Stimulated activated naive CD8-positive, alpha-beta T cell treated with anti-CD3 and anti-CD28 coated beads, Interleukin-15, Interleukin-2, amounts not matched to agents 100 ng/mL and 50 ng/mL, for 24 hours (primary cell): ENCODE results near the gene CCP110.
"Not testable (repeated sequence)": the region's sequence is repeated elsewhere in the genome, so short reads cannot be mapped to it uniquely, and the experiment has no call there.

Experiments
- H3K27ac Mint-ChIP-seq: one replicate; pipeline ENCODE4 v1.8.0; 2021; ENCODE audit warnings: mild to moderate bottlenecking, mixed read lengths
- H3K27me3 Mint-ChIP-seq: one replicate; pipeline ENCODE4 v1.8.0; 2021; ENCODE audit warnings: mixed read lengths
- H3K36me3 Mint-ChIP-seq: one replicate; pipeline ENCODE4 v1.8.0; 2021; ENCODE audit warnings: low read depth, mixed read lengths
- H3K4me1 Mint-ChIP-seq: one replicate; pipeline ENCODE4 v1.8.0; 2021; ENCODE audit warnings: low read depth, mixed read lengths
- H3K4me3 Mint-ChIP-seq: one replicate; pipeline ENCODE4 v1.8.0; 2021; ENCODE audit warnings: mild to moderate bottlenecking, mixed read lengths
- H3K9me3 Mint-ChIP-seq: one replicate; pipeline ENCODE4 v1.8.0; 2021; ENCODE audit warnings: mixed read lengths

CCP110 gene

DNA sequence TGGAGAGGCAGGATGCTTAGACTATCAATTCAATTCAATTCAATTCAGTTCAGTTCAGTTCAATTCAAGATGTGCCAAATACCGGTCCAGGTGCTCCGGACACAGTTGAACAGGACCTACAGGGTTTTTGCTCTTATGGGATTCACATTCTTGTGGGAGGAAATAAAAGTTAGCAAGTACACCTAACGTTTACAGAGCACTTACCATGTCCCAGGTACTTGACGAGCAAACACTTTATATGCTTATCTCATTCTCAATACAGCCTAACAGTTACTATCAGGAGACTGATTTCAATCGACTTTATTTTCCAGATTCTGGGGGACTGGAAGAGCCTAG, 1.4 kb upstream of the CCP110 start:
- H3K9me3 Mint-ChIP-seq = no peaks in the 10 kb centered on the region
- no peaks in the 10 kb centered on the region for H3K27me3 Mint-ChIP-seq
- H3K36me3 Mint-ChIP-seq = peaks cover 19% of the 10 kb centered on the region
- peak overlapping the region; percentile 86 for H3K27ac Mint-ChIP-seq
- H3K4me1 Mint-ChIP-seq = peaks cover 55% of the 10 kb centered on the region
- peak overlapping the region; percentile 91 for H3K4me3 Mint-ChIP-seq

DNA sequence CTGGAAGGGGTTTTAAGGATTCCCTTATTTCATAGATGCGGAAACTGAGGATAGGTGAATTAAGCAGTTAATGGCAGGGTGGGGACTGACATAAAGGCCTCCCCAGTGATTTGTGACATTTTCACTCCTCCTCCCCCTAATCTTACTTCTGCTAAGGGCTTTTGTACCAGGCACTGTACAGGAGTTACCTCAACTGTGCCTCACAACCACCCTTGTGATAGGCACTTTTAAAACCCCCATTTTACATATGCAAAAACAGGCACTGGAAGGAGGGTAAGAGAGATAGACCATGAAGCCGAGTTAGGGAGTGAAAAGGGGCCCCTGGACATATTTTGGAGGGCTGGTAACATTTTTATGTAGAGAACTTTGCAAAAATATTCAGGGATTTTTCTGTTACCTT, 982 bp upstream of the CCP110 start:
- Mint-ChIP-seq H3K27me3 (no peaks in the 10 kb centered on the region), H3K4me3 (no peak overlapping the region), H3K4me1 (peaks cover 51% of the 10 kb centered on the region), H3K36me3 (peaks cover 17% of the 10 kb centered on the region), H3K27ac (peak overlapping the region; percentile 86), H3K9me3 (no peaks in the 10 kb centered on the region)

DNA sequence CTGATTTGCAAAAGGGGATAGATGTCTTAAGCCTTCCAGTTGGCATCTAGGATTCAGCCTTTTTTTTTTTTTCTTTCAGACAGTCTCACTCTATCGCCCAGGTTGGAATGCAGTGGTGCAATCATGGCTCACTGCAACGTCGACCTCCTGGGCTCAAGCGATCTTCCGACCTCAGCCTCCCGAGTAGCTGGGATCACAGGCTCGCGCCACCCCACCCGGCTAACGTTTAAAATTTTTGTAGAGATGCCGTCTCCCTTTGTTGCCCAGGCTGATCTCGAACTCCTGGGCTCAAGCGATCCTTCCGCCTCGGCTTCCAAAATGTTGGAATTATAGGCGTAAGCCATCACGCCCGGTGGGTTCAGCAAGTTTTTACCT, 571 bp upstream of the CCP110 start:
- Mint-ChIP-seq H3K36me3 (peaks cover 21% of the 10 kb centered on the region), H3K27me3 (no peaks in the 10 kb centered on the region), H3K4me3 (no peak overlapping the region), H3K4me1 (peaks cover 50% of the 10 kb centered on the region), H3K9me3 (no peaks in the 10 kb centered on the region), H3K27ac (peak overlapping the region; percentile 94)

DNA sequence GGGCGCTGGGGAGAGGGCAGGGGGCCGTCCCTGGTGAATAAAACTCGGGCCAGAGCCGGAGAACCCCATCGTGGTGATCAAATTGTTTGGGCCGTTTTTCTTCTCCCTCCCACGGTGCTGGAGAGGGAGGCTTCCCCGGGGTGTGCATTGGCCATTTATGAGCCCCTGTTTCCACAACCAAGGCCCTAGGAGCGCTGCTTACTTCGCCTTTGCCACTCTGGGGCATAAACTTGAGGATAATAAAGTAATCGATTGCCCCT, 544 bp downstream of the CCP110 start:
- peaks cover 42% of the 10 kb centered on the region for H3K4me1 Mint-ChIP-seq
- H3K27me3 Mint-ChIP-seq = no peaks in the 10 kb centered on the region
- H3K4me3 Mint-ChIP-seq = peak overlapping the region; percentile 95
- H3K27ac Mint-ChIP-seq = peak overlapping the region; percentile 45
- H3K9me3 Mint-ChIP-seq = no peaks in the 10 kb centered on the region
- peaks cover 24% of the 10 kb centered on the region for H3K36me3 Mint-ChIP-seq

DNA sequence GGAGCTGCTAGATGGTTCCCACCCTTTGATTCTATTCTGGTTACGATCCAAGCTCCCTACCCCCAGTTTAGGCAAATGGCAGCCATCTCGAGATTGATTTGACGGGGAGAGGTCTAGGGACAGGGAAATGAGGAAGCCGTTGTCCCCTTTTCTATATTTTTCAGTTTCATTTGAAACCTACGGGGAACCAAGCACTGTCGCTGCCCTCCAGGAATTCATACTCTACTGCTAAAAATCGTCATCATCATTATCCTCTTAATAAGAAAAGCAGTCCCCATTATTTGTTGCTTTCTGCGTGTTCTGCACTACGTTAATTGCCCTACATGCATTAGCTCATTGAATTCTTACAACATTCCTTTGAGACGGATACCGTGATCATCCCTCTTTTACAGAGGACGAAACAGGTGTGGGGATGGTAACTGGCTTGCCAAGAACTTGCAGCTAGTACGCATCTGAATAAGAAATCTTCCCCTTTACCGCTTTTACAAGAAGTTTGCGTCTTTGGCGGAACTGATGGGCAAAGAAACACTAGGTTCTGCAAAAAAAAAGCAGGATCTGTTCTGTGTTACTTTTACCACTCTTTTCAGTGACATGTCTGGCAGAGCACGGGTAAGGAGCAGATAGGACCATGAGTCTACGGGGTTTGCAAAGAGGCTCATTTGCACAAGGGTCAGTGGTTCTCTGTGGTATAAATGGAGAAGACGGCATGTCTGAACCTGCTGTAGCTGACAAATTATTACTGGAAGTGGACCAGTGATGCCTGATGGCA, 1.1 kb downstream of the CCP110 start:
- Mint-ChIP-seq H3K4me1 (peaks cover 38% of the 10 kb centered on the region), H3K36me3 (peaks cover 26% of the 10 kb centered on the region), H3K4me3 (peak overlapping the region; percentile 95), H3K27ac (peak overlapping the region; percentile 45), H3K9me3 (no peaks in the 10 kb centered on the region), H3K27me3 (no peaks in the 10 kb centered on the region)

DNA sequence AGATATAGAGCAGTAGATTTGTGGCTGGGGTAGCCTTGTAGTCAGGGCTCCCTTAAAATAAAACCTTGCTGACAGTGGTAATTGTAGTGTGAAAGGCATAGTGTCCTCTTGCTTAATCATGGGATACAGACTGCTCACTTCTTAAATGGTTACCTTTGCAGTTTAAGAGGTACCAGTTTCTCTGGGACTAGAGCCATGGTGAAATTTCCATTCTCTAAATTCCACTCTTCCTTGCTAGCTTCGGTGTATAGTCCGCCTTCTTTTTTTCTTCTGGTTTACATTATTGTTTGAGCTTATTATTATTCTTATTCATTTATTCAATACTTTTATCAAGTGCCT, 1.6 kb downstream of the CCP110 start:
- H3K9me3 Mint-ChIP-seq = no peaks in the 10 kb centered on the region
- no peaks in the 10 kb centered on the region for H3K27me3 Mint-ChIP-seq
- H3K4me1 Mint-ChIP-seq = peaks cover 33% of the 10 kb centered on the region
- H3K4me3 Mint-ChIP-seq = peak overlapping the region; percentile 95
- peaks cover 26% of the 10 kb centered on the region for H3K36me3 Mint-ChIP-seq
- no peak overlapping the region for H3K27ac Mint-ChIP-seq

DNA sequence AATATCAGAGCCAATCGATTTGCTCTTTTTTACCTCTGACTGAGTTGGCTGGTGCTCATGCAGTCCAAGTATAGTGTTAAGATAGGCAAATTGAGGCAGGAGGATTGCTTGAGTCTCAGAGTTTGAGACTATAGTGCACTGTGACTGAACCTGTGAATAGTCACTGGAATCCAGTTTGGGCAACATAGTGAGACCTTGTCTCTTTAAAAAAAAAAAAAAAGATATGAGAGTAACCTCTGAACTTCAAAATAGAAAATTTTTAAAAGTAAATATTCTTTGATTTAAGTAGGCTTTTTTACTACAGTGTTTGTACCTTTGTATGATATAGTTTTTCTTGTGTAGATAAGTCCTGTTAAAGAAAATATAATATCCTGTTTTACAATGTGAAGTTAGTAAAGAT, 3.4 kb downstream of the CCP110 start:
- H3K27me3 Mint-ChIP-seq = no peaks in the 10 kb centered on the region
- H3K9me3 Mint-ChIP-seq = no peaks in the 10 kb centered on the region
- H3K27ac Mint-ChIP-seq = no peak overlapping the region
- peaks cover 34% of the 10 kb centered on the region for H3K36me3 Mint-ChIP-seq
- H3K4me1 Mint-ChIP-seq = peaks cover 21% of the 10 kb centered on the region
- H3K4me3 Mint-ChIP-seq = no peak overlapping the region

DNA sequence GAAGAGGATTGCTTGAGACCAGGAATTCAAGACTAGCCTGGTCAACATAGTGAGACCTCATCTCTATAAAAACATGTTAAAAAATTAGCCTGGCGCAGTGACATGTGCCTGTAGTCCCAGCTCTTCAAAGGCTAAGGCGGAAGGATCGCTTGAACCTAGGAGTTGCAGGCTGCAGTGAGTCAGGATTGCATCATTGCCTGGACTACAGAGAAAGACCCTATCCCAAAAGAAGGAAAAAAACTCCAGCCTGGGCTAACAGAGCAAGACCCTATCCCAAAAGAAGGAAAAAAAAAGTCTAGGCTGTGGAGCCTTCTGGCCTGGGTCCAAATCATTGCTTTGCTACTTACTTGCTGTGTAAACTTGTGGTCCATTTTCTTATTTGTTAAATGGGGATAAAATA, 4.9 kb downstream of the CCP110 start:
- no peaks in the 10 kb centered on the region for H3K27me3 Mint-ChIP-seq

DNA sequence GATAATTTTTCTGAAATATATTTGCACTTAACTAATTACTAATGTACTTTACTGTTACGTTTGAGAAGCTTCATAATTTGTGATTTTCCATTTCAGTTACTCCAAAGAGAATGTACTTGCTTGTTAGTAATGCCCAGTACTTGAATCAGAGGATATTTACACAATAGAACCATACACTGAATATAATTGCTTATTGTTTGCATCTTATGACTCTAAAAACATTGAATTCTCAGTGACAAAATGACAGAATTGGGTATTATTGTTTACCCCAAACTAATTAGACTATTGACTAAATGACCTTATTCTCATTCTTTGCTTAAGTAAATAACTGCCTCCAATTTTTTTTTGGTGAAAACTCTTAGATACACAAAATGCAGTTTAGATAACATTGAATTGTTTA, 8.9 kb downstream of the CCP110 start:
- Mint-ChIP-seq H3K27ac (no peak overlapping the region), H3K4me3 (no peak overlapping the region), H3K27me3 (no peaks in the 10 kb centered on the region), H3K9me3 (no peaks in the 10 kb centered on the region), H3K36me3 (peaks cover 69% of the 10 kb centered on the region), H3K4me1 (no peaks in the 10 kb centered on the region)

More for the DNA sequence above, 4.9 kb downstream of the CCP110 start:
- Mint-ChIP-seq H3K27ac (no peak overlapping the region), H3K4me3 (no peak overlapping the region), H3K36me3 (peaks cover 48% of the 10 kb centered on the region), H3K9me3 (no peaks in the 10 kb centered on the region), H3K4me1 (peaks cover 13% of the 10 kb centered on the region)

DNA sequence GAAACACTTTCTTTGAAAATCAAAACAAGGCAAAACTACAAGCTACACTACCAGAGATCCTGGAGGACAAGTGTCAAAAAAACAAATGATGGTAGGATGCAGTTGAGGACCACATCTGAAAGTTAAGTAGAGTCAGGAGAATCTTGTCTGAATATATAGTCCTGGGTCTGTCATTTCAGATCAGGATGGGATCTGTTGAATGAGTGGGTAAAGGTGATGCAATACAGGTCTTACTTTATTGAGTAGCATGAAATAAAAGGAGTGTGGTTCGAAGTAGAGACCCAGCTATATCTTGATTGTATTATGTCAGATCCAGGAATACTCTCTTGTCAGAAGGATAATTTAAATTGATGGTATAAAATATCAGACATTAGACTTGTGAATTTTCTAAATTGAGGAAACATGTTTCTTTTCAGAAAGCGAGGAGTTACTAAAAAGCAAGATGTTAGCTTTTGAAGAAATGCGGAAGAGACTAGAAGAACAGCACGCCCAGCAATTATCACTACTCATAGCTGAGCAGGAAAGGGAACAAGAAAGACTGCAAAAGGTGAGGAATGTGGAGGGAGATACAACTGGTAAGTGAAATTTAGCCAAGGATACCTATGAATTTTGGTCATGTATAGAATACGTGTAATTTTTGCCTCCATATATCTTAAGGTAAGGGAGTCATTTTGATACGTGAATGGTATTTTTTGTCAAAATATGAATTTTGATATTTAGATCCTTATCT, 16.7 kb downstream of the CCP110 start:
- Mint-ChIP-seq H3K27me3 (no peaks in the 10 kb centered on the region), H3K4me1 (no peaks in the 10 kb centered on the region), H3K4me3 (no peak overlapping the region), H3K27ac (no peak overlapping the region), H3K36me3 (peaks cover 64% of the 10 kb centered on the region), H3K9me3 (no peaks in the 10 kb centered on the region)

DNA sequence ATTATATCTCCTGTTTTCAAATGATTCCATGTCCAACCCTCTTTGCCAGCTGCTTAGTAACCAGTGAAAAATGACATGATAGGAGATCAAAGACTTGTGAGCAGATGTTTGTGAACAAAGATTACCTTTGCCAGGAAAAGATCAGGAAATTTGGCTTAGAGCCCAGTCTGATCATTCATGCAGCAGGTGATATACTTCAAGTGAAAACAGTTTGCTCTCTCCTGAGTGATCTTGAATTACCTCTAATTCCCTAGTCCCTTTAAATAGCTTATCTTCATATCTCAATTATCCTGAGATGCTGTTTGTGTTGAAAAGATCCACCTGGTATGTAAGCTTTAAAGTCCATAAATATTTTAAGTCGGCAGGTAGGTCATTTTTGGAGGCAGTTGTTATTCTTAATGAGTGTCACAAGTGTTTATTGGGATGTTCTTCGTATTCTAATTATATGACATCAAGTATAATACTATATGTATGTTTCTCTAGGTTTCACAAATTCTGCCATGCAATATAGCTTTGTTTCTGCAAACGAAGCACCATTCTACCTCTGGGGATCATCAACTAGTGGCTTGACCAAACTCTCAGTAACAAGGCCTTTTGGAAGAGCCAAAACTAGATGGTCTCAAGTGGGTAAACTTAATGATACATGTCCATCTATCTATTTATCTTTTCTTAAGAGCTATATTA, 18.5 kb downstream of the CCP110 start:
- H3K4me3 Mint-ChIP-seq = no peak overlapping the region
- H3K36me3 Mint-ChIP-seq = peaks cover 58% of the 10 kb centered on the region
- no peak overlapping the region for H3K27ac Mint-ChIP-seq
- no peaks in the 10 kb centered on the region for H3K27me3 Mint-ChIP-seq
- H3K4me1 Mint-ChIP-seq = no peaks in the 10 kb centered on the region
- no peaks in the 10 kb centered on the region for H3K9me3 Mint-ChIP-seq

DNA sequence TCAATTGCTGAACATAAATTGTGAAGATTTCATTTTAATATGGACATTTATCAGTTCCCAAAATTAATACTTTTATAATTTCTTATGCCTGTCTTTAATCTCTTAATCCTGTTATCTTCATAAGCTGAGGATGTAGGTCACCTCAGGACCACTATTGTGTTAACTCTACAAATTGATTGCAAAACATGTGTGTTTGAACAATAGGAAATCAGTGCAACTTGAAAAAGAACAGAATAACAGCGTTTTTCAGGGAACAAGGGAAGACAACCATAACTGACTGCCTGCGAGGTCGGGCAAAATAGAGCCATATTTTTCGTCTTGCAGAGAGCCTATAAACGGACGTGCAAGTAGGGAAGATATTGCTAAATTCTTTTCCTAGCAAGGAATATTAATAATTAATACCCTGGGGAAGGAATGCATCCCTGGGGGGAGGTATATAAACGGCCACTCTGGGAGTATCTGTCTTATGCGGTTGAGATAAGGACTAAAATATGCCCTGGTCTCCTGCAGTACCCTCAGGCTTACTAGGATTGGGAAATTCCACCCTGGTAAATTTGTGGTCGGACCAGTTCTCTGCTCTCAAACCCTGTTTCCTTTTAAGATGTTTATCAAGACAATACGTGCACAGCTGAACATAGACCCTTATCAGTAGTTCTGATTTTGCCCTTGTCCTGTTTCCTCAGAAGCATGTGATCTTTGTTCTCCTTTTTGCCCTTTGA, 19.7 kb downstream of the CCP110 start:
- not testable (repeated sequence) for H3K4me1 Mint-ChIP-seq, H3K27me3 Mint-ChIP-seq, H3K4me3 Mint-ChIP-seq, H3K9me3 Mint-ChIP-seq, H3K27ac Mint-ChIP-seq
- H3K36me3 Mint-ChIP-seq = peaks cover 65% of the 10 kb centered on the region

DNA sequence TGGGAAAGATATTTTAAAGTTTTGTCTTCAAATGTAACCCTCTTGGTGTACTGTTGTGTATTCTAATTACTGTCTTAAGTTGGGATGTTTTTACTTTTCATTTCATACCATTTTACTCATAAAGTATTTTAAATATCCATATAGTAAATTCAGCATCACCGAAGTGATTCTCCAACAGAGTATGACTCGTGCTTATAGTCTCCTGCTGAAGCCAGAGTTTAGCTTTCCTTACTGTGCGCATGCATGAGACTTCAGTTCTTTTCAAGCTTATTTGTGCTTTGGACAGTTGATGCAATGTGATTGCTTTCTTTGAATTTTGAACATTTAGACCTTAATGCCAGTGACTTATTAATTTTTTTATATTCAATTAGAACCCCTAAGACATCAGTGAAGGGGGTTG, 24.4 kb downstream of the CCP110 start:
- no peaks in the 10 kb centered on the region for H3K9me3 Mint-ChIP-seq
- H3K4me1 Mint-ChIP-seq = no peaks in the 10 kb centered on the region
- H3K36me3 Mint-ChIP-seq = peaks cover 60% of the 10 kb centered on the region
- H3K27me3 Mint-ChIP-seq = no peaks in the 10 kb centered on the region
- no peak overlapping the region for H3K4me3 Mint-ChIP-seq
- H3K27ac Mint-ChIP-seq = no peak overlapping the region

DNA sequence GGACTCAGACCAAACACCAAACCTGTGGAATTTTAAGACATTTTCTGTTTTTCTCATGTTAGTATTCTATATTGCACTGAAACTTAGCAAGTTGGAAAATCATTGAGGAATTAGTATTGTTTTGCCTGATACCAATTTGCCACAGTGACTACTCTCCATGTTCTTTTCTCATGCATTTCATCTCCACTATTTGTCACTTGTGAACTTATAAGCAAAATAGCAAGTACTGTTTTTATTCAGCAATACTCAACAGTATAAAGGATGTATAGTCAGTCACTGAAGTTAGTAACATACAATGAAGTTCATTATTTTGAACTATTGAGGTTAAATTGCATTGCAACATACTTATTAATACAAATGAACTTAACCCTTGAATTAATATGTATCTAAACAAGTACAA, 25.9 kb downstream of the CCP110 start:
- H3K27ac Mint-ChIP-seq = no peak overlapping the region
- no peaks in the 10 kb centered on the region for H3K9me3 Mint-ChIP-seq
- H3K4me3 Mint-ChIP-seq = no peak overlapping the region
- no peaks in the 10 kb centered on the region for H3K27me3 Mint-ChIP-seq
- peaks cover 51% of the 10 kb centered on the region for H3K36me3 Mint-ChIP-seq
- peaks cover 10% of the 10 kb centered on the region for H3K4me1 Mint-ChIP-seq
